Measurements from ENCODE around the gene FZR1. TPM values are rescaled to one million over a fixed set of nuclear protein-coding genes. Genes with fewer than 3 reads are reported as not detected.

The FZR1 gene
- total and polyA plus RNA-seq, 2 donors = 30.5 TPM

DNA sequence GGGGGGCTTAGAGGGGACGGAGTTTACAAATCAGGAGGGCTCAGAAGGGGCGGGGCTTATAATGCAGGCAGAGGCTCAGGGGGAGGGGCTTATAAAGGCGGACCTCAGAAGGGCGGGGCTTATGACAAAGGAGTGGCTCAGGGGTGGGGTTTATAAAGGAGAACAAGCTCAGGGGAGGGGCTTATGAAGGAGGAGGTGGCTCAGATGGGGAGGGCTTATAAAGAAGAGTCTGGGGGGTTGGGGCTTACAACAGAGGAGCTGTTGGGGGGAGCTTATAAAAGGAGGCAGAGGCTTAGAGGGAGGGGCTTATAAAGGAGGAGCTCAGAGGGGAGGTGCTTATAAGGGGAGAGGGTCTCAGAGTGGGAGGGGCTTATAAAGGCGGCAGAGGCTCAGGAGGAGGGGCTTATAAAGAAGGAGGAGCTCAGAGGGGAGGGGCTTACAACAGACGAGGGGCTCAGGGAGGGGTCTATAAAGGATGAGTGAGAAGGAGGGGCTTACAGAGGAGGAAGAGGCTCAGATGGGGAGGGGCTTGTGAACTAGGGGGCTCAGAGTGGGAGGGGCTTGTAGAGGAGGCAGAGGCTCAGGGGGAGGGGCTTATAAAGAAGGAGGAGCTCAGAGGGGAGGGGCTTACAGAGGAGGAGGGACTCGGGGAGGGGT is 26.8 kb upstream of the FZR1 start:
- Histone ChIP-seq H3K4me3 (ENCODE audit: low read depth, low read length) (no peak overlapping the region), H3K27ac (ENCODE audit: low read depth) (no peak overlapping the region), H3K36me3 (ENCODE audit: insufficient read depth) (no peaks in the 10 kb centered on the region), H3K4me1 (ENCODE audit: insufficient read depth) (no peaks in the 10 kb centered on the region)
- WGBS = 44% methylated on average over 7 of the region's 7 CpGs
- no peak for DNase-seq (ENCODE audit: extremely low spot score)

DNA sequence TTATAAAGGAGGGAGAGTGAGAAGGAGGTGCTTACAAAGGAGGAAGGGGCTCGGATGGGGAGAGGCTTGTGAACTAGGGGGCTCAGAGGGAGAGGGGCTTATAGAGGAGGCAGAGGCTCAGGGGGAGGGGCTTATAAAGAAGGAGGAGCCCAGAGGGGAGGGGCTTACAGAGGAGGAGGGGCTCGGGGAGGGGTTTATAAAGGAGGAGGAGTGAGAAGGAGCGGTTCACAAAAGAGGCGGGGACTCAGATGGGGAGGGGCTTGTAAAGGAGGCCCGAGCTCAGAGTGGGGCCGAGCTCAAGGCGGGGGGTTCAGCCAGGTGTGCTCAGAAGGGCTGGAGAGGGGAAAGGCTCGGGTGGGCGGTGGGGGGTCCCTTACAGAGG is 26.3 kb upstream of the FZR1 start:
- H3K4me3 ChIP-seq (ENCODE audit: low read depth, low read length) = no peak overlapping the region
- no peaks in the 10 kb centered on the region for H3K36me3 ChIP-seq (ENCODE audit: insufficient read depth)
- 53% methylated on average over 9 of the region's 9 CpGs for WGBS
- H3K27ac ChIP-seq (ENCODE audit: low read depth) = no peak overlapping the region
- no peaks in the 10 kb centered on the region for H3K4me1 ChIP-seq (ENCODE audit: insufficient read depth)
- no peak for DNase-seq (ENCODE audit: extremely low spot score)

DNA sequence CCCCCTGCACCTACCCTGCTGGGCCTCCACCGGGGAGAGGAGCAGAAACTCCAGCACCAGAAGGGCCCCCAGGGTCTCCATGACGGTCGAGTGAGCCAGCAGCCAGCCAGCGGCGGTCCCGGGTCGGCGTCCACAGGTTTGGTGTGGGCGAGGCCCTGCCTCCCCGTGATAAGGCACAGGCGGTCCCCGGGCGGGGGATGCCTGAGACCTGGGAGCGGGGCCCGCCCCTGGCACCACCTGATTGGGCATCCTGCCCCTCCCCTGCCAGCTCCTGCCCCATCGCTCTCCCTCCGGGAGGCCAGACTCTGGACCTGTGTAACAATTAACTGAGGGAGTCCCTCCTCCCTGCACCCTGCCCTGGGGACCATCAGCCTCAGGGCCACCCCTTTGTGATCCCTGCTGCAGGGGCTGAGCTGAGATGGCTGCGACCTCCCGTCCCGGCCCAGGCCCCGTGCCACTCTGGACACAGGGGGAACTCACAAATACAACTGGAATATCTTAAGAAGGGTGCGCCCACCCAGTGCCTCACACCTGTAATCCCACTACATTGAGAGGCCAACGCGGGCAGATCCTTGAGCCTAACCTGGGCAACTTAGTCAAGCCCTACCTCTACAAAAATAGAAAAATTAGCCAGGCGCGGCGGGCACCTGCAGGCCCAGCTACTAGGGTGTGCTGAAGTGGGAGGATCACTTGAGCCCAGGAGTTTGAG is 25.6 kb upstream of the FZR1 start, which contains the start of gene SMIM24:
SMIM24 (minus strand) TSS at position 143 of the 709 bp plus-strand sequence; CDS start at position 81, 62 bp downstream.
- Histone ChIP-seq H3K27ac (ENCODE audit: low read depth) (no peak within 1 kb of the TSS), H3K36me3 (ENCODE audit: insufficient read depth) (no peaks in the 10 kb centered on the region), H3K4me1 (ENCODE audit: insufficient read depth) (no peaks in the 10 kb centered on the region), H3K4me3 (ENCODE audit: low read depth, low read length) (no peak within 1 kb of the TSS)
- 50% methylated on average over 27 of the region's 27 CpGs for WGBS
- no peak for DNase-seq (ENCODE audit: extremely low spot score)

DNA sequence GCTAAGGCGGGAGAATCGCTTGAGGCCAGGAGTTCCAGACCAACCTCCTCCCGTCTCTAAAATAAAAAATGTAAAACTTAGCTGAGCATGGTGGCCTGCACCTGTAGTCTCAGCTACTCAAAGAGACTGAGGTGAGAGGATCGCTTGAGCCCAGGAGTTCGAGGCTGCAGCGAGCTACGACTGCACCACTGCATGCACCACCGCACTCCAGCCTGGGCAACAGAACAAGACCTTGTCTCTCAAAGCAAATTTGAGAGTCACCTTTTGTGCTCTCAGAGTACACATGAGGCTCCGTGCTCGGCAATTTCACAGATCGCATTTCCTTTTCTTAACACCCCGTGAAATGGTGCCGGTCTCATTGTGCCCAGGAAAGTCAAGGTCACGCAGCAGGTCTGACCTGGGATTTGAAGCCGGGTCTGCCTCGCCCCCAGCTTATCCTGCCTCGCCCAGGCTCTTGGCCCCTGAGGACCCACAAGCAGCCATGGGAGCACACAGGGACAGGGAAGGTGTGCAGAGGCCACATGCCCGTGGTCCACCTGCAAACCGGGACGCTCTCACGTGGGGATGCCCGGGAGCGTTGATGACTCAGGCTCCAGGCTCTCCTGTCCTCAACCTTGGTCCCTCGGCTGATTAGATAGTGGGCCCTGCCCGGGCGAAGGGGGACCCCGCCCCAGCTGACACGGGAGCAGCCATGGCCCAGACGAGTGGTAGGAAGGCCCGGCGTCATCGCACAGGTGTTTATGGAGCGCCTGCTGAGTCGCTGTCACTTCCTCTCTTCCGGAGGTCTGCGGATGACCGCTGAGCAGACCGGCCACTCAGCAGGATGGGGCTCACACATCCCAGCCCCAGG is 24.6 kb upstream of the FZR1 start:
- no peak overlapping the region for H3K4me3 ChIP-seq (ENCODE audit: low read depth, low read length)
- DNase-seq (ENCODE audit: extremely low spot score) = no peak
- no peaks in the 10 kb centered on the region for H3K4me1 ChIP-seq (ENCODE audit: insufficient read depth)
- no peak overlapping the region for H3K27ac ChIP-seq (ENCODE audit: low read depth)
- 47% methylated on average over 38 of the region's 38 CpGs for WGBS
- H3K36me3 ChIP-seq (ENCODE audit: insufficient read depth) = no peaks in the 10 kb centered on the region

DNA sequence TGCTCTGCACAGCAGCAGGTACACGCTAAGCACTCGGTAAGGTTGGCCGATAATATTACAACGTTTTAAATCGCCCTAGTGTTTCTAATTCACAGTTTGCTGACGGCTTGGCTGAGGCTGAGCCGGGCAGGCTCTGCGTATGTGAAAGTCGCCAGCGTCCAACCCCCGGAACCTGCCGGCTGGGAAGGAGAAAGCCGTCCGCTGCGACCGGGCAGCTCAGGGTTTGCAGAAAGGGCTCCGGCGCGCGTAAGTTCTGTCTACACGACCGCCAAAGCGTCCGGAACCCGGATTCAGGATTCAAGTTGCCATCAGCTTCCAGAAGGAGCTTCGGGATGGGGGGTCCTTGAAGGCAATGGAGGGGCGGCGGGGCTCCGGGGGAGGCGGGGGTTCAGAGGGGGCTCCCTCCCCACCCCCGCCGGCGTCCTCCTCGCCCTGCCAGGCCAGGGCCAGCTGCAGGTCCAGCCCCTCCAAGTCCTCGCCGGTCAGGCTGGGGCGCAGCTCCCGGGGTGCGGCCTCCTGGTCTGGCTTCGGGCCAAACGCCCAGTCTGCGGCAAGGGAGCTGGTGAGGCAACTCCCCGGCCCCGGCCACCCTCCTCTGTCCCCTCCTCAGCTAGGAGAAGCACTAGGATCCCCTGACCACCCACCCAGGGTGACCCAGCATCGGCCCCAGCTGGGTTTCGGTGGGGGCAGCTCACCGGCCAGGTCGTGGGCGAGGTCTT is 23.4 kb upstream of the FZR1 start:
- 67% methylated on average over 49 of the region's 49 CpGs for WGBS
- Histone ChIP-seq H3K4me1 (ENCODE audit: insufficient read depth) (no peaks in the 10 kb centered on the region), H3K4me3 (ENCODE audit: low read depth, low read length) (no peak overlapping the region), H3K36me3 (ENCODE audit: insufficient read depth) (no peaks in the 10 kb centered on the region), H3K27ac (ENCODE audit: low read depth) (no peak overlapping the region)
- no peak for DNase-seq (ENCODE audit: extremely low spot score)

DNA sequence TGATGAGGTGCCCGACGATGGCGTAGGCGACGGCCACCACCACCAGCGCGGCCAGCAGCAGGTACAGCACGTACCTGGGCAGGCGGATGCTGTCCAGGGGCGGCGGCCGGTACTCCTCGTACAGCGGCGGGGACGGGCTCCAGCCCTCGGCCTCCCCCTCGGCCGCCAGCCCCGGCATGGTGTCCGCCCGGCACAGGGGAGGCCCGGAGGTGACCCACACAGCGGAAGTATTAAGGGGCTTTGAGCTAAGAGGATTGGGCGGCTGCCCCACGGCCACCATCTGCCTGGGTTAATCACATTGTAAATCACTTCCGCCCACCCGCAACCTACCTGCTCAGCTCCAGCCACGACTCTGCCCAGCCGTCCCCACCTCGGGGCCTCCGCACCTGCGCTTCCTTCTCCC is 22.9 kb upstream of the FZR1 start, which contains the start of gene SMIM44:
SMIM44 (minus strand) TSS at position 216 of the 403 bp plus-strand sequence; CDS start at position 178, 38 bp downstream.
- DNase-seq (ENCODE audit: extremely low spot score) = no peak
- H3K4me3 ChIP-seq (ENCODE audit: low read depth, low read length) = no peak within 1 kb of the TSS
- no peak within 1 kb of the TSS for H3K27ac ChIP-seq (ENCODE audit: low read depth)
- no peaks in the 10 kb centered on the region for H3K36me3 ChIP-seq (ENCODE audit: insufficient read depth)
- WGBS = 64% methylated on average over 33 of the region's 33 CpGs
- H3K4me1 ChIP-seq (ENCODE audit: insufficient read depth) = no peaks in the 10 kb centered on the region

DNA sequence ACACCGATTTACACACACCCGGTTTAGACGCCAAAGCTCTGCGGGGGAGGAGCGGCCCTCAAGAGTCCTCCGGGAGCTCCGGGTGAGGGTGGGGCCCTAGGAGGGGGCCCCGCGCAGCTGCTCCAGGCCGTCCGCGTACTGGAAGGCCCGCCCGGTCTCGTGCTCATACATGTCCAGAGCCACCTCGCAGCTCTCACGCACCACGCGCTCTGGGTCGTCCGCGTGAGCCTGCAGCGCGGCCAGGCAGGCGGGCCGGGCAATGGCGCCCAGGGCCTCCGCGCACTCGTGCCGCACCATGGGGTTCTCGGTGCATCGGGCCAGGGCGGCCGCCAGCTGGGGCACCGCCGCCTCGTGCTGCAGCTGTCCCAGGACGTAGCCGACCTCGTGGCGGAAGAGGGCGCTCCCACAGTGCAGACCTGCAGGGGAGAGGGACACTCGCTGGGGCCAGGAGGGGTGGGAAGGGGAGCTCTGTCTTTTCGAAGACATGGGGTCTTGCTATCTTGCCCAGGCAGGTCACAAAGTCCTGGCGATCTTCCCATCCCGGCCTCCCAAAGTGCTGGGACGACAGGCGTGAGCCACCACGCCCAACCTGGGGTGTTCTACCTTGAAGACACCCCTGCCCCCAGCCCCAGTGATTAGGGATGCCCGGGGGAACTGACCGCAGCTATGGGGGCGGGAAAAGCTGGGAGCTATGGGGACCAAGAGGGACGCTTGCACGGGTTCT is 14.6 kb upstream of the FZR1 start:
- H3K36me3 ChIP-seq (ENCODE audit: insufficient read depth) = peaks cover 6% of the 10 kb centered on the region
- H3K4me3 ChIP-seq (ENCODE audit: low read depth, low read length) = no peak overlapping the region
- no peak for DNase-seq (ENCODE audit: extremely low spot score)
- H3K27ac ChIP-seq (ENCODE audit: low read depth) = no peak overlapping the region
- H3K4me1 ChIP-seq (ENCODE audit: insufficient read depth) = no peaks in the 10 kb centered on the region
- WGBS = 94% methylated on average over 55 of the region's 55 CpGs

DNA sequence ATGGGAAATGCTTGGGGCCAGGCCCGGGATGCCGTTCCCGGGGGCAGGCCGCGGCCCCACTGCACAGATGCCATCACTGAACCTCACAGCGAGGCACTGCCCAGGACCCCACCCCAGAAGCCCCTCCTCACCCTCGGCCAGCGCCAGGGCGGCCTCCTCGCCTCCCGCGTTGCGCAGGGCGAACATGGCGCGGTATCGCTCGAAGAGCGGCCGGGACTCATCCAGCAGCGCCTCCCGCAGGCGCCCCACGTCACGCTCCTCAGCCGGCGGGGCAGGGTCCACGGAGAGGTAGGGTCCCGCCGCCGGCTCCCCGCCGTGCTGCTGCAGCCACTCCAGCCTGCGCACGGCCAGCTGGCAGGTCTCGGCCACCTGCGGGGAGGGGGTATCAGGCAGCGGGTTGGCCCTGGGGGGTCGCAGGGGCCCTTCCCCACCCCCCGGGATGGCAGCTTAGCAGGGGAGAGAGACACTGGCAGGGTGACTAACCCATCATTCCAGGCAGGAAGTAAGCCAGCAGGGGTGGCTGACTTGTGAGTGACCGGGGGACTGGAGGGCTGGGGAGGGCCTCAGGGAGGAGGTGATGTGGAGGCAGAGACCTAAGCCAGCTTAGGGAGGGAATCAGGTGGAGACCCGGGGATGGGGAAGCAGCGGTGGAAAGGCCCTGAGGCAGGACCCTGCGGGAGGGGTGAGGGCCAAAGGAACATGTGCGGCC is 13.8 kb upstream of the FZR1 start:
- Histone ChIP-seq H3K4me3 (ENCODE audit: low read depth, low read length) (no peak overlapping the region), H3K36me3 (ENCODE audit: insufficient read depth) (peaks cover 6% of the 10 kb centered on the region), H3K27ac (ENCODE audit: low read depth) (no peak overlapping the region), H3K4me1 (ENCODE audit: insufficient read depth) (no peaks in the 10 kb centered on the region)
- no peak for DNase-seq (ENCODE audit: extremely low spot score)
- 95% methylated on average over 45 of the region's 45 CpGs for WGBS

DNA sequence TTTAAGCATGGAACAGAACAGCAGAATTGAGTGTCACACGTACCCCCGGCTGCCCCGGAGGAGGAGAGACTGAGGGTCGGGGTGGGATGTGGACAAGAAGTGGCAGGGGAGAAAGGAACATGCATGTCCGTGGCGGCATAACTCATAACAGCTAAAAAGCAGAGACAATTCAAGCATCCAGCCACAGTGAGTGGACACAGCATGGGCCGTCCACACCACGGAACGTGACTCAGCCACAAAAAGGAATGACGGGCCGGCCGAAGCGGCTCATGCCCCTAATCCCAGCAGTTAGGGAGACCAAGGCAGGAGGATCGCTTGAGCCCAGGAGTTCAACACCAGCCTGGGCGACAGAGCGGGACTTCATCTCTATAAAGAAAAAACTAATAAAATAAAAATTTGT is 13.2 kb upstream of the FZR1 start:
- no peak overlapping the region for H3K27ac ChIP-seq (ENCODE audit: low read depth)
- 93% methylated on average over 16 of the region's 16 CpGs for WGBS
- DNase-seq (ENCODE audit: extremely low spot score) = no peak
- H3K4me3 ChIP-seq (ENCODE audit: low read depth, low read length) = no peak overlapping the region
- H3K36me3 ChIP-seq (ENCODE audit: insufficient read depth) = peaks cover 6% of the 10 kb centered on the region
- H3K4me1 ChIP-seq (ENCODE audit: insufficient read depth) = no peaks in the 10 kb centered on the region

DNA sequence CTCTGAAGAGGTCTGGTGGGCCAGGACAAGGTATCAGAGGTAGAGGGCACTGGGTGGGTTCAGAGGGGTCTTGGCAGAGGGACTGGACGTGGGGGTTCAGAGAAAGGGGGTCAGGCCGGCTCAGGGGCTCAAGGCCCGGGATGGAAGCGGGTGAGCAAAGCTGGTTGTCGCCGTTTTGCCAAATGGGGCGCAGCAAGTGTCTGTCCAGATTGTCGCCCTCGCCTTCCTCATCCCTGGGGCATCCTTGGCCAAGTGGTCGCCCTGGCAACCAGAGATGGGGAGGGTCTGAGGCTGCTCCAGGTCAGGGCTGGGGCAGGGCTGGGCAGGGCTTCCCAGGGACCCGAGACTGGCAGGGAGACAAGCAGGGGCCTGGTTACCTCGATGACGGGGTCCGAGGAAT is 12.5 kb upstream of the FZR1 start:
- peaks cover 6% of the 10 kb centered on the region for H3K36me3 ChIP-seq (ENCODE audit: insufficient read depth)

DNA sequence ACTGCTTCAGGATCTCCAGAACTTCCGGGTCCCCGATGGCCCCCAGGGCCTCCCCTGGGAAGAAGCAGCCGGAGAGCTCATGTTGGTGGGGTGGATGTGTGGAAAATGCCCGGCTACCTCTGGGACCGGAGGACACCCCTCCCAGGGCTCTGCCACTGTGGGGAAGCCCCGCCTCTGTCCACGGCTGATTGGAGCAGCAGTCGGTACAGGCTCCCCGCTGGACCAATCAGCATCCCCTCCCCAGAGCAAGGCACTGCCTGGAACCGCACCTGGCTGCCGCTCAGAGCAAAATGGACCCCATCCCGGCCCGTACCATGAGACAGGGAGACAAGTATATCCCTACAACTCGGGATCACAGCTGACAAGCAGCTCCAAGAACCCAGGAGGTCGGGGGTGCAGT is 12.1 kb upstream of the FZR1 start:
- WGBS = 80% methylated on average over 15 of the region's 15 CpGs
- peaks cover 6% of the 10 kb centered on the region for H3K36me3 ChIP-seq (ENCODE audit: insufficient read depth)
- no peak for DNase-seq (ENCODE audit: extremely low spot score)
- H3K27ac ChIP-seq (ENCODE audit: low read depth) = no peak overlapping the region
- H3K4me3 ChIP-seq (ENCODE audit: low read depth, low read length) = no peak overlapping the region
- H3K4me1 ChIP-seq (ENCODE audit: insufficient read depth) = no peaks in the 10 kb centered on the region

More for the DNA sequence above, 12.5 kb upstream of the FZR1 start:
- 95% methylated on average over 14 of the region's 14 CpGs for WGBS
- Histone ChIP-seq H3K27ac (ENCODE audit: low read depth) (no peak overlapping the region), H3K4me3 (ENCODE audit: low read depth, low read length) (no peak overlapping the region), H3K4me1 (ENCODE audit: insufficient read depth) (no peaks in the 10 kb centered on the region)
- no peak for DNase-seq (ENCODE audit: extremely low spot score)

DNA sequence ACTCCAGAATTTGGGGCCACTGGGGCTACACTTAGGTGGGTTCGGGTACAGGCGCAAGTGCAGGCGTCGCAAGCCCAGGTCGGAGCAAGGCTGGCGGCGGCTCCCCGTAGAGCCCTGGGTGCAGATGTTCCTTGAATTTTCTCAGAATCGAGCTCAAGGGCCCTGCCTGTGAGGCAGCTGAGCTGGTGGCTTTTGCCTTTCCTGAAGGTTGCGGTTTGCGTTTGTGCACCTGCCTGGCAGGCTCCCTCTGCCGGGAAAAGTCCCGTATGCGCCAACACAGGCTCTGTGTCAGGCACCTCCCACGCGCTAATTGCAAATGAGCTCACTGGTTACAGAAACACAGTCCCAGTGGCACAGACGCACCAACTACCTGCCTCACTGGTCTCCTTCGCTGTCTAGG is 11.6 kb upstream of the FZR1 start:
- Histone ChIP-seq H3K4me3 (ENCODE audit: low read depth, low read length) (no peak overlapping the region), H3K27ac (ENCODE audit: low read depth) (no peak overlapping the region), H3K4me1 (ENCODE audit: insufficient read depth) (no peaks in the 10 kb centered on the region), H3K36me3 (ENCODE audit: insufficient read depth) (peaks cover 6% of the 10 kb centered on the region)
- no peak for DNase-seq (ENCODE audit: extremely low spot score)
- WGBS = 95% methylated on average over 18 of the region's 18 CpGs
